Glomerular visceral epithelial cell (primary cell): ENCODE measurements around the gene FRZB.
"Not testable (repeated sequence)": the region's sequence is repeated elsewhere in the genome, so short reads cannot be mapped to it uniquely, and the experiment has no call there.

ENCODE experiments used
- DNase-seq: peaks from one replicate; pipeline ENCODE4 v3.0.0-alpha.2; 2016; ENCODE audit errors: extremely low spot score

Gene FRZB, protein sequence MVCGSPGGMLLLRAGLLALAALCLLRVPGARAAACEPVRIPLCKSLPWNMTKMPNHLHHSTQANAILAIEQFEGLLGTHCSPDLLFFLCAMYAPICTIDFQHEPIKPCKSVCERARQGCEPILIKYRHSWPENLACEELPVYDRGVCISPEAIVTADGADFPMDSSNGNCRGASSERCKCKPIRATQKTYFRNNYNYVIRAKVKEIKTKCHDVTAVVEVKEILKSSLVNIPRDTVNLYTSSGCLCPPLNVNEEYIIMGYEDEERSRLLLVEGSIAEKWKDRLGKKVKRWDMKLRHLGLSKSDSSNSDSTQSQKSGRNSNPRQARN

DNA sequence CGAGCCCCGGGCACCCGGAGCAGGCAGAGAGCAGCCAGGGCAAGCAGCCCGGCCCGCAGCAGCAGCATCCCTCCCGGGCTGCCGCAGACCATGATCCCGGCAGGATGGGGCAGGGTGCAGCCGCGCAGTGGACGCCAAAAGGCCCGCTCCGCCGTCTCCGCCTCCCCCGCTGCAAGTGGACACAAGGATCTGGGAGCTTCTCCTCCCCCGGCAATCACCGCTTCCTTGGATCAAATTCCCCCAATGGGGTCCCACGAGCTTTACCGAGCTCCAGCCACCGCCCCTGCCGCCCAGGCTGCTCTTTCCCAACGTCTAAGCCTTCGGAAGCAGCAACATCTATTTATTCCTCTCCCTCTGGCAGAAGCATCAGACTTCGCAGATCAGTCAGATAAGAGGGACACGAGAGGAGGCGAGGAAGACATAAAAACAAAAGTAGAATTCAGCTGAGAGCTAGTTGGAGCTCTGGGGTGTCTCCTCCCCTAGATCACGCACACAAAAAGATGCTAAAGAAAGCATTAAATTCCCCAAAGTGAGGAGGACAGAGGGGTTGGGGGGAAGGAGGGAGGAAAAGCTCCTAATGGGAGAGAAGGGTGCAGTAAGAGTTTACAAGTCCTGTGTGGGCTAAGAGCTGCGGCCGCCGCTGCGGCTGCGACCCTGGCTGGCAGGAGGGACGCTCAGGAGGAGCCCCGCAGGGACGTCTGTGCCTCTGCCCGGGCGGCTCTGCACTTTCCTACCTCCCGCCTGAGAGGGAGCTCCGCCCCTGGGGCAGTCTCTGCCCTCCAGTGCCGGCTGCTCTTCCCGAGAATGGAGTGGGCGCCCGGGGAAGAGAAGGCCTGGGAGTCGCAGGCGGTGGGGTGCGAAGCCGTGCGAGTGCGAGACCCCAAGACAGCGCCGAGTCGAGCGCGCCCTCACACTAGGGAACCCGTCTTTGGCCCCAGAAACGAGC lies at the start of gene FRZB:
Gene FRZB, minus strand, starts transcription at position 177 of the 946 bp plus-strand sequence. Its CDS starts 85 bp downstream, at position 92.
- peak; percentile 30 for DNase-seq

DNA sequence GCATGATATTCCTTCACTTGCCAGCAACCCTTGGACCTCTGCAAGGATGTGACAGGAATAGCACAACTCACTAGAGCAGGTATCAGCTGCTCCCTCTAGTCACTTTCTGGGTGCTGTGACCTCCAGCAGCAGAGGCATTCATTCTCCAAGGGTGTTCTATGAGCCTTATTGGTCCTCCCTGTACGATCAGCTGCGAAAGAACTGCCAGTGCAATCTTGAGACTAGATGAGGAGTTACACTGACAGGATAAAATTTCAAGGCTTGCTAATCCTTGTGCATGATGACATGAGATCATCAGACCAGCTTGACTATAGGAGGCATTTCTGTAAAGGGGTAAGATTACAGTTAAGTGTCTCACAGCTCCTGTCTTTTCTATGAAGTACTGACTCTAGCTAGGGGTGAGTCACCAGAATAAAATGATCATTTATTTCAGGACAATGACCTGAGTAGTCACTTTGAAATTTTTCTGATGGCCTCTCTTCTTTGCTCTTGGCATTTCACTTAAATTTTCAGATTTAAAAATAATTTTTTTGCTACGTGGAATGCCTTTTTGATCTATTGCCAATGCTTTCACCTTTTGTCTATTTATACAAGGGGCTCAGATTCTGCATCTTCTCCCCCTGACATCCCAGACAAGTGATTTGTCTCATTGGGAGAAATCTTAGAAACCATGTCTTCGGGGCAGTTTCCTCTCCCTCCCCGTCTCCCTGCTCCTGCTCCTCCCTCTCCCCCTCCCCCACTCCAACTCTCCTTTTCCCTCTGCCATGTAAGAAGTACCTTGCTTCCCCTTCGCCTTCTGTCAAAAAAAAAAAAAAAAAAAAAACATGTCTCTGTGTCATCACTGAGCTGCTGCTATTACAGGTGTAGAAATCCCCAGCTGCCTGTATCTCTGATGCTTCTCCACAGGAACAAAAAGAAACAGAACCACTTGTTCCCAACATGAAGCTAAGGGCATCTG lies 49.2 kb upstream of the FRZB start:
- peak; percentile 80 for DNase-seq

DNA sequence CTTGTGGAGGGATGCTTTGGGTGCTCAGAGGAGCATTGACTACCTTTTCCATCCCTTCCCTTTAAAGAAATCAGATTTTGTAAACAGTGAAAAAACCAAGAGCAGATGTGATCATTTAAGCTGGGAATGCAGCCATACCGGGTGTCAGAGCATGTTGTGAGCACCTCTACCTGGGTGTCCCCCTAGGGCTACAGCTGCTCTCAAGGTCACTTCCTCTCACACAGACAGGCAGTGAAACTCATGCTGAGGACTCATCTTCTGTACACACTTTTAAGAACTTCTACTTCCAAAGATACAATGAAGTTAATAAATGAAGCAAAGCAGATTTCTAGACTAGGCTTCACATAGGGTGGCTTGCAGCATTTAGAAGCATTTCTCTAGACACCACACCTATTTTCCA lies 48.4 kb upstream of the FRZB start:
- DNase-seq, result no peak

DNA sequence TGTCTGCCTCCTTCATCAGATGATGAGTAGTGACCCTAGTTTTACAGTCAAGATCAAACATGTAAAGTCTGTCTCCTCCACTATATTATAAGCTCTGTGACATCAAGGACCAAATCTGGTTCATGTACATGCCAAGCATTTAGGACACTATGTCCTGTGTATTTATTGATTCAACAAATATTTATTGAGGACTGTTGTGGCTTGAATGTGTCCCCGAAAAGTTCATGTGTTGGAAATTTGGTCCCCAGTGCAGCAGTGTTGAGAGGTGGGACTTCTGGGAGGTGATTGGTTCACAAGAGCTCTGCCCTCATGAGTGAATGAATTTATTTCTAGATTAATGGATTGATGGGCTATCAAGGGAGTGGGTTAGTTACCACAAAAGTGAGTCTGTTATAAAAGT lies 46.6 kb upstream of the FRZB start:
- no peak for DNase-seq

DNA sequence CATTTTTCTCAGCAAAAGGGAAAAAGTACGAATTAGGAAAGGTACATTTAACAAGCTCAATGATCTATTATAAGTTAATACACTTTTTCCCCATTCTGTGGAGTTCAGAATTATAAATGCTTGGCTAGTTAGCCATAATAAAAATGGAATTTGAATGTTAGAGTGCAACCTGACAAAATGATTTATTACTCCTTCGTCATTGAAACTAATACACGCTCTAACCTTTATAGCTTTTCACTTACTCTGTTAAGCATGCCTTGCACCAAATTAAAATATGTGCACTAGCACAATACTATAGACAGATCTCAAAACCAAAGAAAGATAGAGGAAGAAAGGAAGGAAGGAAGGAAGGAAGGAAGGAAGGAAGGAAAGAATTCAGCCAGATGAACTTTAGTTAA lies 46.1 kb upstream of the FRZB start:
- no peak for DNase-seq

DNA sequence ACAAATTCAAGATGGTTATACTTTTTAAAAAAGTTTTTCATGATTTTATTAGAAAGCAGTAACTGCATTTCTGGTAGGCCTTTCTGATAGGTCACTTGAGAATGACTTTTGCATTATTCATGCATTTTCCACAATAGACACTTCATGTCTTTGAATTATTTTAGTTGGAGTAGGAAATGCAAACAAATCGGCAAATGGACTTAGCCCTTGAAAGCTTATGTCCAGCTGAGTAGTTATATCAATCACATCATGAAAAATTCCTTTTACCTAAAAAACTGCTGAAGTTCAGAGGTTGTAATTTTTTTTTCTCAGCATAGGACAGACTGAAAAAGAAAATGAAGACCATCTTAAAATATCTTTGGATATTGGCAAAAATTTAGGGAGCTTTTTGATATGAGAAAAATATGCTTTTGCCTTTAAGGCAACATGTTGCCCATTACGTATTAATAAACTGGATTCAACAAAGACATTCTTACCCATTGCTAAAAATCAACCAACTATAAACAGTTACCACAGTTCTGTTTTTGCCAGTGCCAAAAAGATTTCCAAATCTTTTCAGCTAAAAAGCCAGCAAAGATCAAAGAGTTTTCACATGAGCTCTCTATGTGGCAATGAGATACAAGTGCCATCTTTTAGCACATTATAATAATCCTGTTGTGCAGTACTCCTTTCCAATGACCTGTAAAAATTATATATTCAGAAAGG lies 45.5 kb upstream of the FRZB start:
- DNase-seq, result no peak

DNA sequence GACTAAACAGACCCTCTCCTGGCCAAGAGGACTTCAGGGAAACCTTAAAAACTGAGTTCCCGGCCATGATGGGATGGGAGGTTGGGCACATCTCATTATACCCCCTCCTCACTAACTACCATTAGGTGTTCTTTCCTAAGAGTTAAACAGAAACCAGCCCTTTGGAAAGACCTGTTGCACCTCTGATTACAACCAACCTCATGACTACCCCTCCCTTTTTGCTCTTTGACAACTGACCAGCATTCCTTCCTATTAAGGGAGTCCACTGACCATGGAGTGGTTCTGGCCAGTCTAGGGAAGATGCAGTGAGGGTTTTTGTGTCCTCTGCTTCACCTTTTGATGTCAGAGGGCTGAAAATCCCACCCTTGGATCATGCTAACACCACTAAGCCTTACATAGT lies 44.5 kb upstream of the FRZB start:
- no peak for DNase-seq

DNA sequence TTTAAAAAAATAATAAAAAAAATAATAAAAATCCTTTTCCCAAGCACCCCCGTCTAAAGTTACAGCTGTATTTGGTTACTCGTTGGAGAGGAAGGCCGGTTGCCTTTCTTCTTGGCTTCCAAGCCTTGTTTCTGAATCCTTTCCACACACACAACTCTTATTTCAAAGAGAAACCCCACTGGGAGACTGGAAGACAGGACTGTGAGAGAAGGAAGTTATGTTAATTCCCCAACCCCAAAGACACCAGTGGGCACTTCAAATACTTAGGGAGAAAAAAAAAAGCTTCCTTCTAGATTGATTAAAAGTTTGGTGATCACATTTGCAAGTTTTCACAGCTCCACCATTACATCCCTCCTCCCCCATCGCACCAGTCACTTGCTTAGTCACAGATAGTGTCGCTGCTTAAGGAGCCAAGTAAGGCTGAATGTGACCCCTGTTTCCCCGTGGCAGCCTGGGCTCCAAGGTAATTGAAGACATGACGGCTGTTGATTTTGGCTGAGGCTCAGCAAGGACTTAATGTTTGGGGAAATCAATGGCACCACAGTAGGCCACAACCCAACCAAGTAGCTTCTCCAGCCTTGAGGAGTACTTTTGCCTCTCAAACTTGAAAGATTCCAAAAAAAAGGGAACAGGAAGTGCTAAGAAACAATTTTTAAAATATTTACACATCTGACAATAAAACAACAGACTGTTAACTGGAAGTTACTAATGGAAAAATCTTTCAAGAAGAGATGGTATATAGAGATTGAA lies 40.8 kb upstream of the FRZB start:
- no peak for DNase-seq

DNA sequence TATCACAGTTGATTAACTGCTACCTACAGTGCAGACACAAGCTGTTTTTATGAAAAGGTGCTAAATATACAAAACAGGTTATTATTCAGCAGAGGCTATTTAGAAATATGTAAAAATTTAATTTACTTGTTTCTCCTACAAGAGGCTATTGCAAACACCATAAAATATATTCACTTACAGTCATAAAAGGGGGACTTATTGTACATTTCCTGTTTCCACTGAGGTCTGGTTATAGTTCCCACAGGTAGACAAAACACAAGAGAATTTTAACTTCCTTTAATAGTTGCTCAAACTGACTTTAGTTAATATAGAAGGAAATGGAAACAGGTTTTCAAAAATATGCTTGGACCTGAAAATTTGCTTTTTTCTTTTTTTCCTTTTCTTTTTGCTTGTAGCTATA lies 40.0 kb upstream of the FRZB start:
- DNase-seq, result no peak

DNA sequence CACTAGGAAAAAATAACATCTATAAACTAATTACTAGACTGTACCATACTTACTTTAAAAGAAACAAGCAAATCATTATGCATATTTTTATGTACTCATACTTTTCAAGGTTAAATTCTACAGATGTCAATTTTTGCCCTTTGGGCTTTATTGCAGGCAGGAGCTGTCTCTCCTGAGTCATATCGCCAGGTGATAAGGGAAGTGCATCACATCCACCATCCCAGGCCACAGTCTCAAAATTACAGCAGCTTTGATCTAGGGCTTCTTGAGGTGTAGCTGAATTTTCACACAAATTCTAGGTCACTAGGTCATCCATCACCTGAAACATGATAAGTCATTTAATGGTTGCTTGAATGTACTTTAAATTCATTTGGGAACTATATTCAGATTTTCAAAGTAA lies 38.4 kb upstream of the FRZB start:
- DNase-seq, result no peak

DNA sequence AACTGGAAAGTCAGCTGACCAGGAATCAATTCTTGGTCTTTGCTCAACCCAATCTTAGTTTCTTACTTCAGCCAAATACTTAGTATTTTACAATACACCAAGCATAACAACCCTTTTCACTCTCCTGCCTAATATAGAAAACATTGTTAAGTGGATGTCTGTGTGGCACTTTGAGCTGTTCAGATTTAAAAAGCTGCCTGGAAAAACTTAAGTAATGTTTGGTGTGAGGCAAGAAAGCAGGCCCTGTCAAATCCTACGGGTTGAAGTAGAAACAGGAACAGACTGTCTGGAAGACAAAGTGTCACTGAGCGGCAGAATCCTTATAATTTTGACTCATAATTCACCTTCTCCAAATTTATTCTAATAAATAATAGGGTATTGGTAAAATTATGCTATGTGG lies 37.1 kb upstream of the FRZB start:
- DNase-seq, result no peak

DNA sequence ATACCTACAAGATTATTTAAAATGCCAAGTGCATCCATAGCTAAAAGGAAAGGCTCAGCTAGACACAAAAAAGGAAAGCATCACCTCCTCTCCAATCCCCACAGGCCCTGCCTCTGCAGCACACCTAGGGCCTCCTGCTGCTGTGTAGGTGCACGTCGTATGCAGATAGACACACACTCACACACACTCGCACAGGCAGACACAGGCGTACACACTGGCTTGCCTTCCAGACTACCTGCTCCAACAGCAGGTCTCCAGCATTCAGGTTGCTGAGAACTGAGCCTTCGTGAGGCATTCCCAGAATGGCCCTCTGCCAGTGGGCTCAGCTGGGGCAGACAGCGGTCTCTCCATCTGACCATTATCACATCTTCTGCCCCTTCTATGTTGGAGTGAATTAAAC lies 35.3 kb upstream of the FRZB start:
- no peak for DNase-seq

DNA sequence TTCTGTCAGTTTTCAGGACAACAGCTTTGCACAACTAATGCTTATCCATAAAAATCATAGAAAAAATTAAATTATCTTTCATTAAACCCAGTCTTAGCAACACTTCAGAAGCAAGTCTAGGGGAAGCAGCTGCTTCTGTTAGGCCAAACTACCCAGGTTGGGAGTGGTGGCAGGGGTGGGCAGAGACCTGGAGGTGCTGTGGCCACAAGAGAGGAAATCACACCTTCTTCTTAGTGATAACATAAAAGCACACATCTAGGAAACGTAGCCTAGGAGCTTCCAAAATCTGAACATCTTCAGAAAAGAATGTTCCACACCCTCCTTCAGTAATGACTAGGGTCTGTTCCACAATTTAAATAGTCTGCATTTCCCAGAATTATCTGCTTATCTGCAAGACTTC lies 32.3 kb upstream of the FRZB start:
- DNase-seq, result no peak

DNA sequence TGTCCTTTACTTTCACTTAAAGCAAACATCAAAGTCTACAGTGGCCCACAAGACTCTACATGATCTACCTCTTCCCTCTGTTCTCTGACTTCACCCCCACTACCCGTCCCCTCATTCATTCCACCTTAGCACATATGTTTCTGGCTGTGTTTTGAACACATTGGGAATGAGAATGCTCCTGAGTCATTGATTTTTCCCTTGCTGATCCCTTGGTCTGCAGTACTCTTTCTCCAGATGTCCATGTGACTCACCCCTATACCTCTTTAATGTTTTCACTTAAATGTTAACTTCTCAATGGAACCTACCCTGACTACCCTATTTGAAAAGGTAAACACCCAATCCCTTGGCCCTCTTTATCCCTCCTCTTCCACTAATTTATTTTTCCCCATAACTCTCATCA lies 30.7 kb upstream of the FRZB start:
- DNase-seq, result no peak

DNA sequence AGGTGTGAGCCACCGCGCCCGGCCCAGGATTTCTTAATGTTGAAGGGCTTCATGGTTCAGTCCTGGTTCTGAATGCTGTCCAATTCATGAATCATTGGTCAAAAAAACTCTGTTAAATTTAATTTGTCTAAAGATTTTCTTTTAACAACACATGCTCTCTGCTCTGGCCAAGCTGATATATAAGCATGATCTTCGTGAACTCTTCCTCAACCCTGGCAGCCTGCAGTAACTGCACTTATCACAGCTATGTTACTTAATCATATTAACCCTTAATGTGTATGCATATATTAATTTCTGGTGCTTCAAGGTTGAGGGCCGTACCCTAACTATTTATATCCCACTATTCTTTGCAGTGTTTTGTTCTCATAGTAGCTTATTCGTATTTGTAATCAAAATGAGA lies 29.4 kb upstream of the FRZB start:
- DNase-seq, result no peak

DNA sequence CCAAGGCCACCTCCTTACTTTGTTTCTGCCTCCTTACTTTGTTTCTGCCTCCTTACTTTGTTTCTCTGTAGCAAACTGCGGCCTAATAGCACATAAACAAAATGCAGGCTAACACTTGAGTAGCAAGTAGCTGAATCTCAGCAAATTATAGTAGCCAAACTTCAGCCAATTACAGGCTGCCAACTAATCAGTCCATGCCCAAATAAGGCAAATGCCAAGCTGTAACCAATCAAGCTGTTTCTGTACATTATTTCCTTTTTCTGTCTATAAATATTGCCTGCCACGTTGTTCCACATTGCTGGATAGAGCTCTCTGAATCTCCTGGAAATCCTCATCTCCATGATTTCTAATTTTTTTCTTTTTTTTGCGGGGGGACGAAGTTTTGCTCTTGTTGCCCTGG lies 28.7 kb upstream of the FRZB start:
- no peak for DNase-seq

DNA sequence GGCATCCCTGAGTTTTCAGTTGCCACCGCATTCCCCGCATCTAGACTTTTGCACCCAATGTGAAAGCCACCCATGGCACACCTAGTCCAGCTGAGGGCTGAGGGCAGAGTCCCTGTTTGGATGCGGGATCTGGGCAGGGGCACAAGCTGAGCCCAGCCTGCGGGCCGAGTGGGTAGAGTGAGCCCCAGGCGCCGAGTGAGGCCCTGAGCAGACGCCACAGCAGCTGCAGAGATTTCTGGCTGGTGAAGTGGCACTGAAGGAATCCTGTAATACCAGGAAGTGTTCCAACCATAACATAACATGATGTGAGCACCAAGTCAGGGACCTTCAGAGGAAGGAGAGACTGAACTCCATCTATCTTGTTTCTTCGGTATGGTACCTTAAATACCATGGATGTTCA lies 27.7 kb upstream of the FRZB start:
- no peak for DNase-seq

DNA sequence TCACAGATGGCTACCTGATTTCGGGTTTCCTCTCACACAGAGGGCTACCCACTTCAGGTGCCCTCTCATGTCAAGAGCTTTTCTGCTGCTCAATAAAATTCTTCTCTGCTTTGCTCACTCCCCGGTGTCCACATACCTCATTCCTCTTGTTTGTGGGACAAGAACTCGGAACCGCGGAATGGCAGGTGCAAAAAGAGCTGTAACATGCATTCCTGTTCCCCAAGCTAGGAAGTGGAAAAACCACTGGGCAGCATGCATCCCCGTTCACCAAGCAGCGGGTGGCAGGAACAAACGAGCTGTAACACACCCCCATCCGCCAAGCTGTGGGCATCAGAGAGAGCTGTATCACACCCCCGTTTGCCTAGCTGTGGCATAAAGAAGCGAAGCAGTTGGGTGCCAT lies 27.2 kb upstream of the FRZB start:
- no peak for DNase-seq

DNA sequence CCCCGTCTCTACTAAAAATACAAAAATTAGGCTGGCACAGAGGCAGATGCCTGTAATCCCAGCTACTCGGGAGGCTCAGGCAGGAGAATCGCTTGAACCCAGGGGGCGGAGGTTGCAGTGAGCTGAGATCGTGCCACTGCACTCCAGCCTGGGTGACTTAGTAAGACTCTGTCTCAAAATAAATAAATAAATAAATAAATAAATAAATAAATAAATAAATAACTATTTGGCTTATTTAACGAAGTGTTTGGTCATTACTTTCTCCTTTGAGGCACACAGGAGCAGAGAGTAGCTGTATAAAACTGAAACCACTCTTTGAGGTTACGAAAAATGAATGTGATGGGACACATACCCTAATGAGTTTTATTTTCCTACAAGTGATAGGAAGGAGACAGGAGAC lies 26.6 kb upstream of the FRZB start:
- not testable (repeated sequence) for DNase-seq

DNA sequence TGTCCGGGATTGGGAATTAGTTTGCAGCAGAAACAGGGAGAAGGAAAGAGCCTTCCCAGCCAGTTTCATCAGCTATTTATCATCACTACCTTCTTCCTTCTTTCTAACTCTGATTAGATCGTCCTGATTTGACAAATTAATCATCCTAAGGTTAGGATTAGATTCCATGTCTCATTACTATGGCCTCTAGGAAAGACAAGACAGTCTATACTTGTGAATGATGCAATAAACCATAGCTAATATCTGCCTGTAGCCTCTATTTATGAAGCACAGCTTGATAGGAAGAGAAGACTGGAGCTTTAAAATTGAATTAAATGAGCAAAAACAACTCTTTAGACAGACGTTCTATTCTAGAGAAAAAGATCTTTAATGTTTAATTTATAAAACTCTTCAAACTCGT lies 25.2 kb upstream of the FRZB start:
- no peak for DNase-seq
